GM18909 (cell line): ENCODE results near the gene HYPK.
A peak's percentile ranks its signal among the peaks of the same experiment; 100 is the strongest.

Experiments
- ATAC-seq: cut with Tn5 transposase; IDR thresholded peaks from one replicate; pipeline ENCODE4 v1.9.1; 2021; ENCODE audit warnings: mild to moderate bottlenecking; ENCODE audit not compliant: unreplicated experiment, poor library complexity

Gene HYPK, protein sequence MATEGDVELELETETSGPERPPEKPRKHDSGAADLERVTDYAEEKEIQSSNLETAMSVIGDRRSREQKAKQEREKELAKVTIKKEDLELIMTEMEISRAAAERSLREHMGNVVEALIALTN

DNA sequence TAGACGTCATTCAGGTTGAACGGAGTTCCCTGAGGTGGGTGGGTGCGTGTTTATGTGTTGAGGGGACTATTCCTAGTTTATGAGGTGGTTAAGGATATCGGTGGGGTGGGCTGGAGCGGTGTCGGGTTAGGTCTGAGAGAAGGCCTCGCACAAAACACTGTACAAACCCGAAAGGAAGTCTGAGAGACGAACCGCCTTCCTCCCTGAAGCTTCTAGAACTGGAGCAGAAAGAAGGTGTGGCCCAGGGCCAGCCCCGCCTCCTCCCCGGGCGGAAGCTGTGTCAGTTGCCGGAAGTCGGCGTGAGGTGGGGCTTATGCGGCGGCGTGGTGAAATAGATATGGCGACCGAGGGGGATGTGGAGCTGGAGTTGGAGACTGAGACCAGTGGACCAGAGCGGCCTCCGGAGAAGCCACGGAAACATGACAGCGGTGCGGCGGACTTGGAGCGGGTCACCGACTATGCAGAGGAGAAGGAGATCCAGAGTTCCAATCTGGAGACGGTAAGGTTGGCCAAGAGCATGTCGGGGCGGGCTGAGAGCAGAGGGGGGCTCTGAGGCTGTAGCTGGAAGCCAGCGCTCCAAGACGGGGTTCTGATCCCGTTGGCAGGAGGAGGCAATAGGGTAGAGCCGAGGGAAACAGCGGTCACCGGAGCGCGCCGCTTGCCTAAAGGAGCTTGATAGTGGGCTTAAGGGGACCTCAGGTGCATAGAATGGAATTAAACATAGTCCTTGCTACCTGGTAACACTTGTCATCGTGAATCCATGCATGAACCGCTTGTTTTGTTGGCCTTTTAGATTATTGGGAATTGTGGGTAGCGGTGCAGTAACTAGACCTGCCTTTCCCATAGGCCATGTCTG lies at the start of gene HYPK:
TSS of gene HYPK (plus strand) at position 314 of the 856 bp plus-strand sequence. CDS start at position 338, 24 bp downstream.
- ATAC-seq, result peak; percentile 91

DNA sequence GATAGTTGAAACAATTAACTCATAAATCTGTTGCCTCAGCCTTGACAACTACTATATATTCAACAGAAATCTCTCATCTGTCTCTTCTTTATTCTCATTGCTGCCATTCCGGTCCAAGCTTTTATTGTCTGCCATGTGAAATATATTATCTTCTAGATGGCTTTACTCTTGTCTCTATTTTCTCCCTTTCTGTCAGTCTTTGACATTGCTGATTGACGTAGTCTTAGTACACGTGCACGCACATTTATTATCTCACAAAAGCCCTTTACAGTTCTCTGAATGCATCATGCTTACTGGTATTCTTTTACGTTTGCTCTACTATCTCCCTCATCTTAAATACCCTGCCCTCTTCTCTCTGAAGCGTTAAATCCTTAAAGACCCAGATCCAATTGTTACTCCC lies 48.5 kb upstream of the HYPK start:
- no peak for ATAC-seq

DNA sequence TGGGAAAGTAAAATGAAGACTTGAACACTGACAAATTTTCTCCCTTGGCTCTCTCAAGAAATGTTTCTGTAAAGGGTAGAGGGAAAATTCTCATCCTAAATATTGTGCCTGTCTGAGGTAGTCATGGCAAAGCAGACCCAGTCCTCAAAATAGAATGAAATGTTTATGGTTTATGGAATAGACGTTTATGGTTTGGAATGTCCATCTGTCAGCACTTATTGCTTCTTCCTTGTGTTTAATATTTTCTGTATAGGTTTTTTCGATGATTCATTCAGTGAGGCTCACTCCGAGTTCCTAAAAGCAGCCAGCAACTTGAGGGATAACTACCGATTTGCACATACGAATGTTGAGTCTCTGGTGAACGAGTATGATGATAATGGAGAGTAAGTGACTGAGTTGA lies 37.6 kb upstream of the HYPK start:
- ATAC-seq, result no peak

DNA sequence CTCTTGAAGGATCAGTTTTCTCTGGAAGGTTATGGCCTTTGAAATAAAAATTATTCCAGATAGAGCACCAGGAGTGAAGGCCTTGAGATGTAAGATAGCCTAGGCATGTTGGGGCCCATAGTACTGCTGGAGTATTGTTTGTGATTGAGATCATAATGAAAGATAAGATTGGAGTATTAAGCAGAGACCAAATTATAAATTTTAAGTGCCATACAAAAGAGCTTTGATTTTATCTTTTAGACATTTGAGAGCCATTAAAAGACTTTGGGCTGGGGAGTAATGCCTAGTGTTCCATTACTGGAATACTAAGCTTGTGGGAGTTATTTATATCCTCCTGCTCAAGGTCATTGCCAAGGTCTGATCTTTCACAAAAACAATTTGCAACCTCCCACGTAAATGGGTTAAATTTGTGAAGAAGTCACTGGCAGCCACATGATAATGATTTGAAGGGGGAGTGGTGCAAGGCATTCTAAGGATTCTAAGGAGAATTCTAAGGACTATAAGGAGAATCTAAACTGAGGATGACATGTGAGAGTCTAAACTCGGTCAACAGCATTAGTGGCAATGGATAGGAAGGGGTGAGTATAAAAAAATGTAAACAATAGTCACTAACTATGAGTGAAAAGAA lies 36.5 kb upstream of the HYPK start:
- no peak for ATAC-seq

DNA sequence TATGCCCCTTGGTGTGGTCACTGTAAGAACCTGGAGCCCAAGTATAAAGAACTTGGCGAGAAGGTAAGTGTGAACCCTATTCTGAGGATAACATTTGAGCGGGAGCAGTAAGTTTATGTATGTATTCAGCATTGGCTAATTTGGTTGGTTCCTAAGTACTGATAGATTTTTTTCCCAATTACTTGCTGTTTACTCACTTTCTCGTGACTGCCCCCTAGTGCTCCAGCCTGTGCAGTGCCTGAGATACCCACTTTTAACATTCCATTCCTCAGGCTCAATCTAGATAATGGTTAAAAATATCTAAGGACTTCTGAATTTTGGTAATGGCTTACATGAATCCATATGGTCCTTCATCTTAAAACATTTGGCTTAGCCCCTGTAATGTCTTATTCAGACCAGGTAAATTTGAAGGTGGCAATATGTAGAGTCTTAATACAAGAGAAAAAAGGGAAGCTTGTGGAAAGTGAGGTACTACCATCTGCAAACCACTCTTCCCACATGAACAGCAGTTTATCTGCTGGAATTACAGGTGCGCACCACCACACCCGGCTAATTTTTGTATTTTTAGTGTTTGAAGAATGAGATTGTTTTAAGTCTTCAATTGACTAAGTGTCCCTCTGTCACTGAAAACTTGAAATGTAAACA lies 30.7 kb upstream of the HYPK start:
- no peak for ATAC-seq

DNA sequence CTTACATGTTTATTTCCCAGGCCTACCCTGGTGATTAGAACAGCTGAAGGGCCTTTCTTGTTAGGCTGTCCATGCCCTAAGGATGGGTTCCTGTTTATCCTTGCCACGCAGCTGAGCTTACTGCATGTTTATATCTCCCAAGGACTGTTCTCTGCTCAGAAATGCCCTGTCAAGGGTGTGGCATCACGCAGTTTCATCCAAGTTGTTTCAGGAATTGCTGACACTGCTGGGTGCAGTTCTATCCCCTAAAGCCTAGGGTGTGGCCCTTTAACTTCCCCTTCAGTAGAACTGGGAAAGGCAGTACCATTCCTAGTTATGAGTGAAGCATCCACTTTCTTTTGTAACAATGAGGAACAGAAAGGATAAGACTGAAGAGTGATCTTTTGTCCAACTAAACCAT lies 28.6 kb upstream of the HYPK start:
- no peak for ATAC-seq

DNA sequence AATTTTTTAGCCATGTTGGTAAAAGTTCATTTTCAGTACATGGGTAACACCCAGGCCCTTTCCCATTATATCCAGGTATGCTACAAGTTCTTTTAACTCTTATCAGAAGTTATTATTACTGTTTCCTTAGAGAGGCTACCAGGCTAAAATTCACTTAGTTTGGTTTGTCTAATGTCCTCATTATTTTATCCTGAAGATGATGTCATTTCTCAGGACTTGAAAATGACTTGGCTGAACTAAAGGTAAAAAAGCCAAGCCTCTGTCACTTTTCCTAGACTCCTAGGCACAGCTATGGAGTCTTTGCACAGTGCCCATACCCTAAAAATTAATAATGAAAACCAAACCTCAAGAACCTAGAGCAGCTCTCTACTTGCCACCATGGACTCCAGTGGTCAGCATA lies 27.8 kb upstream of the HYPK start:
- ATAC-seq, result no peak

DNA sequence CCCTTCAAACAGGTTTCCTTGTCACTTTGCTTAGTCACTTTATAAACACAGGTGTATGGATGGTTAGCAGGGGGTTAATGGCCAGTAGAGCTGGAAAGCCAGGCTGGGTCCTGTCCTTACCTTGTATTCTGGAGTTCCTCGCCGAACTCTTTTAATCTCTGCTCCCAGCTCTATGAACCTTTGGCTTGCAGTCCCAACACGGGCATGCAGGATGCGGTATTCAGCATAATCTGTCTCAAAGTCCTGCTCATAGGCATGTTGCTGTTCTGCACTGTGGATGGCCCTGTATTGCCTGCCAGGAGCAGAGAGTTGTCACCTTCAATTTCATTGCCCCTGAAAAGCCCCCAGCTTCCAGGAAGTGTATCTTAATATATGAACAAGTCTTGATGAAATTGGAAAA lies 26.3 kb upstream of the HYPK start:
- ATAC-seq, result no peak

DNA sequence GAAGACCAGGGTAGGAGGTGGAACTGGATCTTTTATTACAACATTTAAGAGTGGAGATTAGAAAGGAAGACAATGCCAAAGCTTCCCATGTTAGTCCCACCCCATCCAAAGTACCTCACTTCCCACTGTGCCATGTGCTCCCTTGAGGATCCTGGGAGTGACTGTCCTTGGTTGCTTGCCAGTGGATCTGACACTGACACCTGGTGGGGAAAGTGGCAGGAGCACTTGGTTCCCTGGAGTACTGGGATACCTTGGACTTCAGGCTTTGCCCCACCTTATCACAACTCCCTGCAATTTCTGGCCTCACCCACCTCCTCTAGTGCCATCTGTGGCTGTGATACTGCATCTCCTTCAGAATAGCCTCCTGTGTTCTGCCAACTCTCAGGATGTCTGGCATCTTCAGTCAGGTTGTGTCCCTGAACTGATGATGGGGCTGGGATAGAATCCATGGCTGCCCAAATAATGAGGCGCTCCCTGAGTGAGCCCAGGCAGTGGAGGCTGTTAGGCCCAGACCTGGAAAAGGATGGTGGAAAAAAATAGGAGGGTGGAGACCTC lies 24.9 kb upstream of the HYPK start:
- ATAC-seq, result no peak

DNA sequence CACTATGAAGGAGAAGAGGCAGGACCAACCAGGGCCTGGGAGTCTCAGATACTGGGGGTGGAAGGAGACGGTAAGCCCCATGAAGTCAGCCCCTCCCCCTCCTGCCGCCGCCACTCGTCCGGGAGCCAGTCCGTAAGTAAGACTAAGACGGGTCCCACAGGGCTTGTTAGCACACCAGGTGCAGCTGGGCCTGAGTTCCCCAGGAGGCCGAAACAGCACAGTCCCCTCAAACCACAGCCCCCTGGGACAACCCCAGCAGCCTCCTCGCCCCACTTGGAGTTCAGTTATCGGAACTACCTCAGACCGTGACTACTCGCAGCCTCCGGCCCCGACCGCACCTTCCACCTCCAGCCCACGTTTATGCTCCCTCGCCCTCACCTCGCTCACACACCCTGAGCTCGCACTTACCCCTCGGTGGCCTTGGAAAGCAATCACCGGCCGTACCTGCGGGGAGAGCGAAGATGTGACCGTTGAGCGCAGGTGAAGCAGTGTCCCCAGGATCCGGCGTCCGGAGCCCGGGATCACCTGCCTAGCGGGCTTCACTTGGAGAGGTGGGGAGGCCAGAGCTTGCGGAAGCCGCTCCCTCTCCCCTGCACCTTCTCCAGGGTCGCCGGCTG lies 24.2 kb upstream of the HYPK start:
- peak; percentile 69 for ATAC-seq

DNA sequence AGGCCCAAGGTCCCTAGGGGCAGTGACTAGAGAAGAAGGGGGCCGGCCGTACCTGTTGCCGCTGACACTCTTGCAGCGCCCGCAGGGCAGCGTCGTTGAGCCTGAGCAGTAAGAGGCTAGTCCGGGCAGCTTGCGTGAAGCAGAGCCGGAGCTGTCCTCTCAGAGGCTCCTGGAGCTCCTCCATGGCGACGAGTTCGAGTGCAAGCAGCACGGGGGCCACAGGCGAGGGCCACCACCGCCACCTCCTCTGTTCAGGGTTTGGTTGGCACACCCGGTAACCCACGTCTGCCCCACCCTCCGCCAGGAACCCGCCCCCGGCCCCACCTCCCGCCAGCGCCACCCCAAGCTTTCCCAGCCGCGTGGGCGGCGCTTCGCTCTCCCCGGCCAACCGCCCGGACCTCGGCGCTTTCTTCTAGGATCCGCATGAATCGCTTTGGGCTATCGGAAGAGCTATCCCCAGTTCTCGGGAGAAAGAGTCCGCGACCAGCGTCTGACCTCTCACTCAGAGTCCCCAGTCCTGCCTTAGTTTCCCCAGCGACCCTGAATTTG lies 23.6 kb upstream of the HYPK start, which contains the start of gene ELL3:
TSS of gene ELL3 (minus strand) at position 249 of the 549 bp plus-strand sequence. CDS start at position 184, 65 bp downstream.
- peak; percentile 39 for ATAC-seq

DNA sequence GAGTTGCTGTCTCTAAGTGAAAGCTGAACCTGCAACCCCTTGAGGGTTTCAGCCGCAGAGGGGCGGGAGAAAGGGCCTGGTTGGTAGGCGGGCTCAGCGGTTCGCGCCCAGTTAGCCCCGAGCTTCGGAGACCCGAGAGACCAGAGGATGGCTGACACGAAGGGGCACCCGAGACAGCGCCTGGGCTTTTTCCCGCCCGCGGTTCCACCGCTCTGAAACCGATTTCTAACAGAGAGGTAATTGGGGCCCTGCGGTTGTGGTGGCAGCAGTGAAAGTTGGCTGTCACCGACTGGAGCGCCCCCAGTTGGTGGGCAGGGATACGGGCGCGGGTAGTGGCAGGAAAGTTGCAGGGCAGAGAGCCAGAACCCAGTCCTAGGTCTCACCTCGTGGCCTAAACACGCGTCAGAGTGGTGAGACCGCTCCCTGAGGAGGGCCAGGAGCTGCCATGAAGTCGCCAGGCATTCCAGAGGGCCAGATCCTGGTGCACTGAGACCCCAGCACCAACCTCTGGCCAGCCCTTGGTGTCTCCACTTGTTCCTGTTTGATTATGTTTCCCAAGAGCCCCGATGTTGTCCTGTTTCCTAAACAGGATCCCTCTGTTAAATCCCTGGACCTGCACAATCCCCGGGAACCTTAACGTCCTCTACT lies 23.0 kb upstream of the HYPK start:
- ATAC-seq, result peak; percentile 69

DNA sequence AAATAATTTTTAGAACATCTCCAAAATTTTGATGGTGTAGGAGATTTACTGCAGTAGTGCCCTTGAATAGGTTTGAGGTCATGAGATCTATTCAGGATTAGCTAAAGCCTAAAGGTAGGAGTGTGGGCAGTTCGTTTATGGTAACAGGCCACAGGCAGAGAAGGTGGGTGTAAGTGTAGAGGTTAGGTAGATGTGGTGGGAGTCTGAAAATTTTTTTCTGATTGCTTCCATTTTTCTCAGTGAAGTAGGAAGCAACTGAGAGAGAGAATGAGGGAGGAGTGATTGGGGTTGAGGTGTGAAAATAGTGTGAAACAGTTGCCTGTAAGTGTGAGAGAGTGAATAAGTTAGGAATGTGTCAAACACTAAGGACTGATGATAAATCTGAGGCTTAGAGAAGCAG lies 21.4 kb upstream of the HYPK start:
- ATAC-seq, result no peak

DNA sequence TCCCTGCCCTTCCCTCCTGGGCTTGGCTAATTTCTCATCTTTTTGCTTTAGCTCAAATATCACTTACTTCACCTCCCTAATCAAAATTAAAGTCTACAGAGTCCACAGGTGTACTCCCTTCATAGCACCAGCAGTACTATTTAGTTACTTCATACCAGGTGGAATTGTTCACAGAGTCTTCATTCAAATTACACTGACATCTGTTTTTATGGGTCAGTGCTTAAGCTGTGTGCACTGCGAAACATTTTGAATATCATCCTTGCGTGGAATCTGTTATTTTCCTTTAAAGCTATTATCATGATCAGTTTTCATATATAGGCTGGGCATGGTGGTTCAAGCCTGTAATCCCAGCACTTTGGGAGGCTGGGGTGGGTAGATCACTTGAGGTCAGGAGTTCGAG lies 11.0 kb upstream of the HYPK start:
- ATAC-seq, result no peak

DNA sequence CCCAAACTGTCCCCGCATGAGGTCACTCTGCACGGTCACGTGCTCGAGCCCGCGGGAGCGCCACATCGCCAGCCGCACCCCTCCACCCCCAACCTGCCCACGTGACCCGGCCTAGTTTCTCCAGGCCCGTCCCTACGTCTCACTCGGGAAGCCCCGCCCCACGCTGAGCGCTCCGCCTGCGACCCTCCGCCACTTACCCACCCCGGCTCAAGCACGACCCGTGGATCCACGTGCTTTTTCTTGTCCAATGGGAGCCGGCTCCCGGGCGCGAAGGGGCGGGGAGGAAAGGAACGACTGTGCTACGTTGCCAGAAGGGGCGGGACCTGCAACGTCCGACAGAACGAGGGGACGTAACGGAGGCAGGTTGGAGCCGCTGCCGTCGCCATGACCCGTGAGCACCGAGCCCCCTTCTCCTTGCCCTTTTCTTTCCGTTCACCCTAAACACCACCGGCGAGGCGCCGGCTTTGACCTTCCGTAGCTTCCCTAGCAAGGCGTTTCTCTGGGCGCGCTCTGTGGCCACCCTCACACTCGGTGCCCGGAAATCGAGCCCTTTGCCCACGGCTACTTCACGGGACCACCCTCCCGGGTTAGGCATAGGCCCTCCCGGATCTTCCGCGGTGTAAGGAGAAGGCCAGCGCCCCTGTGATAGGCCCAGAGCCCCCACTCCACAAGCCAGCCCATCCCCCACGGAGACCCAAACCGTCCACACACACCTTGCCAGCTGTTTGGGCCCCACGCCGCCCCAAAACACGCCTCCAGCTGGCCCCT lies 8.2 kb upstream of the HYPK start, which contains the start of gene SERF2:
TSS of gene SERF2 (plus strand) at position 328 of the 768 bp plus-strand sequence. CDS start at position 385, 57 bp downstream.
- ATAC-seq, result peak; percentile 85

DNA sequence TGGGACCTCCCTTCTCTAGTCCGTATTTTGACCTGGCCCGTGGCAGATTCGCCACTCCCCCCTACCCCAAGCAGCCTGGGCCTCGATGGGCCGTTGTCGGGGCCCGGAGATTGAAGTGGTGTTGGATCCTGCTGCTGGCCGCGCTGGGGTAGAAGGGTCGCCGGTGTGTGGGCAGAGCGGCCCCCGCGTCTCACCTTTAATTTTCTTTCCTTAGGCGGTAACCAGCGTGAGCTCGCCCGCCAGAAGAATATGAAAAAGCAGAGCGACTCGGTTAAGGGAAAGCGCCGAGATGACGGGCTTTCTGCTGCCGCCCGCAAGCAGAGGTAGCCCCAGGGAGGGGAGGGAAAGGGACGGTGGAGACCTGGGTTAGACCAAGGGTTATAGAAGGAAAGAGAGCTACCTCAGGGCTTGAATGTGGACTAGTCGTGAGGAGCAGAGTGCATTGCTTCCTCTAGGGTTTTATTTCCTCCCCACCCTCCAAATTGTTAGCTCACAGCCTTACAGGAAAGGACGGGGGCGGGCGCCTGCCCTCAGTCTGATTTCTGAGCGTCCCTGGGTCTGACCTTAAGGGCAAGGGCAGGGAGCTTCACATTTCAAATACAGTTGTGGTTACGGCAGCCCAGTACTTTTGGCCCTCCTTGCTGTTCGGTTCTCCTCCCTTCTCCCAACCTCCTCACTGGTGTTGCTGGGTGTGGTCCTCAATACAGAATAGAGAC lies 7.5 kb upstream of the HYPK start:
- ATAC-seq, result no peak

DNA sequence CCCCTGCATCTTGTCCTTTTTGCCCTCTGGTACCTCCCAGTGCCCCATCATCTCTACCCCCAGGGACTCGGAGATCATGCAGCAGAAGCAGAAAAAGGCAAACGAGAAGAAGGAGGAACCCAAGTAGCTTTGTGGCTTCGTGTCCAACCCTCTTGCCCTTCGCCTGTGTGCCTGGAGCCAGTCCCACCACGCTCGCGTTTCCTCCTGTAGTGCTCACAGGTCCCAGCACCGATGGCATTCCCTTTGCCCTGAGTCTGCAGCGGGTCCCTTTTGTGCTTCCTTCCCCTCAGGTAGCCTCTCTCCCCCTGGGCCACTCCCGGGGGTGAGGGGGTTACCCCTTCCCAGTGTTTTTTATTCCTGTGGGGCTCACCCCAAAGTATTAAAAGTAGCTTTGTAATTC lies 6.8 kb upstream of the HYPK start:
- ATAC-seq, result no peak
